Measurements from ENCODE around the gene HEXIM1.

The HEXIM1 gene

DNA sequence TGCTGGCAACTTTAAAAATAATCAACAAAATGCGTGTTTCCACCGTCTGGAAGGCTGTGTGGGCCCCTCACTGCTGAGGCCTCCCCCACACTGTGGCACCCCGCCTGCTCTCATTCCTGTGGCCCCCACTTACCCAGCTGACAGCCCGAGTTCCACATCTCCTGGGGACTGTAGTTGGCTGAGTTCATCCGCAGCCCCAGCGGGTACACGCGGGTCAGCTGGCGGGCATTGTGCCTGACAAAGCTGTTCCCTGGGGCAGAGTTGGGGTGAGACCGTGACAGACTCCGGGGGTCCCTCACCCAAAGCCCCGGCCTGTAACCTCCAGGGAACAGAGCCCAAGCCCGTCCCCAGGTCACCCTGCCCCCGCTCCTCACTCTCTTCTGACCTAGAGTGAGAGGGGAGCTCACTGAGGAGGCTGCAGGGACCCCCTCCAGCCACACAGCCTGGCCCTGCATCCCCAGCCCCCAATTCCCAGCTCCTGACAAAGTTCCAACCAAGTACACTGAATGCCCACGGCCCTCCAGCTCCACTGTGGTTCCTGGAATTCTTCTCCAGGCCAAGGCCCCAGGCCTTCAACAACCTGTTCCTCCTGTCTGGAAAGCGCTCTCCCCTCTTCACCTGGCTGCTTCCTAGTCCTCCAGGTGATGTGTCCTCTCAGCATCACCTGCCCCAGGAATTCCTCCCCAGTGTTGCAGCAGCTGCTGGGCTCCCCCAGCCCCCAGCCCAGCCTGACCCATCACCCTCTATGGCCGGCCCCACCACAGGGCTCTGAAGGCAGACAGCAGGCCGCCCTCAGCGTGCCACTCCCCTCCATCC is 34.0 kb upstream of the HEXIM1 start:
- Histone ChIP-seq H3K4me1 (ENCODE audit: control insufficient read depth, insufficient read depth, low read length, poor library complexity, severe bottlenecking) (peaks cover 11% of the 10 kb centered on the region), H3K36me3 (ENCODE audit: control insufficient read depth, insufficient read depth, low read length) (peaks cover 23% of the 10 kb centered on the region), H3K4me3 (ENCODE audit: extremely low read depth, insufficient read depth, low read length, poor library complexity, severe bottlenecking) (no peak overlapping the region), H3K9me3 (ENCODE audit: control insufficient read depth, low read length) (no peaks in the 10 kb centered on the region), H3K27ac (ENCODE audit: low read depth, low read length, severe bottlenecking) (no peak overlapping the region)
- WGBS, 2 experiments (ENCODE audit: insufficient coverage in 2 of 2), result 91 to 95% methylated on average over 14 to 16 of the region's 19 CpGs

DNA sequence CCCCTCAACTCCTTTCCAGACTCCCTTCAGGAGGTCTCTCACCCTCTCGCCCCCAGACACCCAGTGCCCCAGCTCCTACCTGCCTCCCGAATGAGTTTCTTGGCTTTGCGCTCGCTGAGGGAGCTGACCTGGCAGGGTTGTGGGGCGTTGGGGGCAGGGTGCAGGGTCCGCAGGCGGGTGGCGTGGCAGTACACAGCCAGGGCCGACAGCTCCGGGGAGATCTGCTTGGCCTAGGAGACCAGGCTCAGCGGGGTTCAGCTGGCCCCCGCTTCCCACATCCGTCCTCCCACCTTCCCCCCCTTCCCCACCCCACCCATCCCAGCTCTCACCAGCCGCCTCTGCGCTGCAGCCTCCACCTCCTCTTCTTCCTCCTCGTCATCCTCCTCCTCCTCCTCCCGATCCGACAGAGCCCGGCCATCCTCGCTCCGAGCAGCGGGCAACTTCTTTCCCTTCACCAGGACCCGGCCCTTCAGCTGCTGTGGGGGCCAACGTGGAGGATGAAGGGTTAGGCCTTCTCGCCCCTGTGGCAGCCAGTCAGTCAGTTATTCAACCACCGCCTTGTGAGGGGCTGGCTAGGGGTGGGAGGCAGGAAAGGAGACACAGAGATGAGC is 33.2 kb upstream of the HEXIM1 start:
- Histone ChIP-seq H3K4me1 (ENCODE audit: control insufficient read depth, insufficient read depth, low read length, poor library complexity, severe bottlenecking) (peaks cover 11% of the 10 kb centered on the region), H3K27ac (ENCODE audit: low read depth, low read length, severe bottlenecking) (no peak overlapping the region), H3K9me3 (ENCODE audit: control insufficient read depth, low read length) (no peaks in the 10 kb centered on the region), H3K36me3 (ENCODE audit: control insufficient read depth, insufficient read depth, low read length) (peaks cover 28% of the 10 kb centered on the region), H3K4me3 (ENCODE audit: extremely low read depth, insufficient read depth, low read length, poor library complexity, severe bottlenecking) (no peak overlapping the region)
- WGBS, 2 experiments (ENCODE audit: insufficient coverage in 2 of 2), result 92 to 94% methylated on average over 9 to 14 of the region's 26 CpGs

DNA sequence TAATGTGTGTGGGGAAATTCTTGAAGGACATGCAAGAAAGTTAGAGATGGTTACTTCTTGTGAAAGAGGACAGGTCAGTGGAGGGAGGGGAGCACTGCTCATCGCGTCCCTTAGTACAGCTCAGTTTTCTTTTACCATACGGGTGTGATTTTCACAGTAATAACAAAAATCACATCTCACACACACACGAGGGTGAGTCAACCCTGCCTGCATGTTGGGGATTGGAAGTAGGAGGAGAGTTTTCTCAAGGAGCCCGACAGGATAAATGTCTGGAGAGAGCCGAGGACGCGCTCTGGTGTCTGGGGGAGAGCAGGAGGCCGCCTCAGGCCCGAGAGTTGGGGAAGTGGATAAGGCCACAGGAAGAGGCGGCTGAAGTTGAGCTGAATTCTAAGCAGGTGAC is 32.4 kb upstream of the HEXIM1 start:
- 88 to 94% methylated on average over 6 to 7 of the region's 11 CpGs for WGBS, 2 experiments (ENCODE audit: insufficient coverage in 2 of 2)
- H3K27ac ChIP-seq (ENCODE audit: low read depth, low read length, severe bottlenecking), result no peak overlapping the region
- no peak overlapping the region for H3K4me3 ChIP-seq (ENCODE audit: extremely low read depth, insufficient read depth, low read length, poor library complexity, severe bottlenecking)
- peaks cover 32% of the 10 kb centered on the region for H3K36me3 ChIP-seq (ENCODE audit: control insufficient read depth, insufficient read depth, low read length)
- no peaks in the 10 kb centered on the region for H3K9me3 ChIP-seq (ENCODE audit: control insufficient read depth, low read length)
- H3K4me1 ChIP-seq (ENCODE audit: control insufficient read depth, insufficient read depth, low read length, poor library complexity, severe bottlenecking), result peaks cover 11% of the 10 kb centered on the region

DNA sequence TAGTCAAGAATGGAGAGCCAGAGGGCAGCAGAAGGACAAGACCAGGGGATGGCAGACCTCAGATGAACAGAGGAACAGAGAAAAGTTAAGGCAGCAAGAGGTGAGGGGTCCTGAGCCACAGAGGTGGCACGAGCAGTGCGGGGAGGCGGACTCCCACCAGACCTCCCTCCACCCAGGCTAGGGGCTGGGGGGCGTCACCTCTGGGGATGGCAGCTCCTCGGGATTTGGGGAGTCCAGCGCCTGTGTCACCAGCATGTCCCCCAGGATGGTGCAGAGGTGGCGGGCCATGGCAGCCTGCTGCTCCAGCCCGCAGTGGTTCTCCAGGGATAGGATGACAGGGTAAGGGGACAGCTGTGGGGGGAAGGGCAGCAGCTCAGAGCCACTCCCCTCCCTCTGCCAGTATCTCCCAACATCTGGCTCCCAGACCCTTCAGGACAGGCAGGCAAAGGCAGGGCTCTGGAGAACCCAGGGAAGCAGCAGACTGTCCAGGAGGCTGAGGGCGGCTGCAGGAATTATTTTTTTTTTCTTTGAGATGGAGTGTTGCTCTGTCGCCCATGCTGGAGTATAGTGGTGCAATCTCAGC is 31.8 kb upstream of the HEXIM1 start:
- 82 to 93% methylated on average over 3 to 6 of the region's 10 CpGs for WGBS, 2 experiments (ENCODE audit: insufficient coverage in 2 of 2)
- peaks cover 32% of the 10 kb centered on the region for H3K36me3 ChIP-seq (ENCODE audit: control insufficient read depth, insufficient read depth, low read length)
- no peak overlapping the region for H3K27ac ChIP-seq (ENCODE audit: low read depth, low read length, severe bottlenecking)
- H3K9me3 ChIP-seq (ENCODE audit: control insufficient read depth, low read length), result no peaks in the 10 kb centered on the region
- H3K4me3 ChIP-seq (ENCODE audit: extremely low read depth, insufficient read depth, low read length, poor library complexity, severe bottlenecking), result no peak overlapping the region
- peaks cover 11% of the 10 kb centered on the region for H3K4me1 ChIP-seq (ENCODE audit: control insufficient read depth, insufficient read depth, low read length, poor library complexity, severe bottlenecking)

DNA sequence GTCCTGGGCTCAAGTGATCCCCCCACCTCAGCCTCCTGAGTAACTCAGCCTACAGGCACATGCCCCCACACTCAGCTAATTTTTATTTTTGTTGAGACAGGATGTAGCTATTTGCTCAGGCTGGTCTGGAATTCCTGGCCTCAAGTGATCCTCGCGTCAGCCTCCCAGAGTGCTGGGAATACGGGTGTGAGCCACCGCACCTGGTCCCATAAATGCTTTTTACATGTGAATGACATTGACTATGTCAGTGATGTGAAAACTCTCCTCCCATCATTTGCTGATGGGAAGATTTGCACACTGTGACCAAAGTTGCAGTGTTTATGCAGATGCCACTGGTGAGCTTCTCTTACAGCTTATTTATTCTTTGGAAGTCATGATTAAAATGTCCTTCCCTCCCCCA is 30.9 kb upstream of the HEXIM1 start:
- Histone ChIP-seq H3K36me3 (ENCODE audit: control insufficient read depth, insufficient read depth, low read length) (peaks cover 30% of the 10 kb centered on the region), H3K4me1 (ENCODE audit: control insufficient read depth, insufficient read depth, low read length, poor library complexity, severe bottlenecking) (peaks cover 12% of the 10 kb centered on the region), H3K9me3 (ENCODE audit: control insufficient read depth, low read length) (no peaks in the 10 kb centered on the region), H3K4me3 (ENCODE audit: extremely low read depth, insufficient read depth, low read length, poor library complexity, severe bottlenecking) (no peak overlapping the region), H3K27ac (ENCODE audit: low read depth, low read length, severe bottlenecking) (no peak overlapping the region)
- WGBS, 2 experiments (ENCODE audit: insufficient coverage in 2 of 2), result 95 to 100% methylated on average over 2 to 4 of the region's 4 CpGs

DNA sequence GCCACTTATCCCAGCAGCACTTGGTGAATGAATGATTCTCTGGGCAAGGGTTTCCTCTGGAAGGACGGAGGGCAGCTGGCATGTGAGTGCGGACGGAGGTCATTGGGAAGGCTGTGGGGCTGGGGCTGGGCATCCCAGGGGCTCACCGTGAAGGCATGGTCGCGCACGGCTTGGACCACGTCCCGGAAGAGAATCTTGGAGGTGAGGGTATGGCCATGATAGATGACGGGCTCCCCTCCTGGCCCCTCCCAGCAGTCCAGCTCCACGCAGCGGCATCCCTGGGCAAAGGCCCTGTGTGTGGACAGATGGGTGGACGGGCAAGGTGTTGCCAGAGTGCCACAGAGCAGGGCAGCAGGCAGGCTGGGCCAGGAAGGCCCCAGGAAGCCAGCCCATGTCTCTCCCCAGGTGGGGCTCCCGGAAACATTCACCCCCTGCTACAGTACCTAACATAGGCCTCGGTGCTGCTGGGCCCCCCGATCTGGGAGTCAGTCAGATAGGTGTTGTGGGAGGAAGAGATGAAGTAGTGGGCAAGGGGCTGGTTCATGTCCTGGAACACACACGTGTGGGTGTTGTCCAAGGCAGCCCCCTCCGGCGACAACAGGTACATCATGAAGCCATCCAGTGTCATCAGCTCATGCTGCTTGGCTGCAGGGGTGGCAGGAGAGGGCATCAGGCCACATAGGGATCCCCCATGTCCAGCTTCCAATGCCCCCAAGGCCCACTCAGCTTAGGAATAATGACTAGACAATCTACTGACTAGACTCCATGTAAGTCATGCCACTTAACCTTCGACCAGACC is 30.2 kb upstream of the HEXIM1 start:
- no peak overlapping the region for H3K4me3 ChIP-seq (ENCODE audit: extremely low read depth, insufficient read depth, low read length, poor library complexity, severe bottlenecking)
- 97 to 98% methylated on average over 16 to 19 of the region's 20 CpGs for whole genome bisulfite sequencing, 2 experiments (ENCODE audit: insufficient coverage in 2 of 2)
- H3K36me3 ChIP-seq (ENCODE audit: control insufficient read depth, insufficient read depth, low read length), result peaks cover 23% of the 10 kb centered on the region
- no peaks in the 10 kb centered on the region for H3K9me3 ChIP-seq (ENCODE audit: control insufficient read depth, low read length)
- H3K4me1 ChIP-seq (ENCODE audit: control insufficient read depth, insufficient read depth, low read length, poor library complexity, severe bottlenecking), result peaks cover 19% of the 10 kb centered on the region
- H3K27ac ChIP-seq (ENCODE audit: low read depth, low read length, severe bottlenecking), result no peak overlapping the region

DNA sequence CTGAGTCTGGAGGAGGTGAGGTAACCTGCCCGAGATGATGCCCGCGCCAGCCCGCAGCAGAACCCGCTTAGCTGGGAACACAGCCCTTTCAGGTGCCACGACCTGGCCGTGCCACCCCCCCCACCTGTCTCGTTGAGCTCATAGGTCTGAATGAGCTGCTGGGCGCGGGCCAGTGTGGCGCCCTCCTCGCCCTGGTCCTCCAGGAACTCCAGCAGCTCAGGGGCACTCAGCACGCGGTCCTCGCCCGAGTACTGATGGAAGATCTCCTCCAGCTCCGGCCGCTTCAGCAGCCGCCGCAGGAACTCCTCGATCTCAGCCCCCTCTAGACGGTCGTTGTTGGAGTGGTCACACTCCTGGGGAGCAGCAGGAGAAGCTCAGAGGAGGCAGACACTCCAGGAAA is 29.6 kb upstream of the HEXIM1 start:
- 94 to 95% methylated on average over 12 to 21 of the region's 23 CpGs for WGBS, 2 experiments (ENCODE audit: insufficient coverage in 2 of 2)
- peaks cover 20% of the 10 kb centered on the region for H3K36me3 ChIP-seq (ENCODE audit: control insufficient read depth, insufficient read depth, low read length)
- H3K4me3 ChIP-seq (ENCODE audit: extremely low read depth, insufficient read depth, low read length, poor library complexity, severe bottlenecking), result no peak overlapping the region
- H3K4me1 ChIP-seq (ENCODE audit: control insufficient read depth, insufficient read depth, low read length, poor library complexity, severe bottlenecking), result peaks cover 25% of the 10 kb centered on the region
- H3K27ac ChIP-seq (ENCODE audit: low read depth, low read length, severe bottlenecking), result no peak overlapping the region
- H3K9me3 ChIP-seq (ENCODE audit: control insufficient read depth, low read length), result no peaks in the 10 kb centered on the region

DNA sequence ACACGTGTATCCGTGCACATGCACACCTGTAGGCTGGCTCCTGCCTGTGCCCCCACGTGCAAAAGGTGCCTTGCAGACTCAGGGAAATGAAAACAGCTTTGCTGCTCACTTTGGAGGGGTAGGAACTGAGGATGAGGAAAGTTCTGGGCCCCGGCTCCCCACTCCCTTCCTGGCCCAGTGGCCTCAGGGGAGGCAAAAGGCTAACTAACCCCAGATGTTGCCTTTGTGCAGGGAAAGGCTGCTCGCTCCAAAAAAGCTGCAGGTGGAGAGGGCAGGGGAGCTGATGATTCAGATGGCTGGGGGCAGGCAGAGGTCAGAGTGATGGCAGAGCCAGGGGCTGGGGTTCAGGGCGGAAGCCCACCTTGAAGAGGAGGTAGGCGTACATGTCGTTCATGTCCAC is 28.3 kb upstream of the HEXIM1 start:
- peaks cover 37% of the 10 kb centered on the region for H3K4me1 ChIP-seq (ENCODE audit: control insufficient read depth, insufficient read depth, low read length, poor library complexity, severe bottlenecking)
- no peak overlapping the region for H3K4me3 ChIP-seq (ENCODE audit: extremely low read depth, insufficient read depth, low read length, poor library complexity, severe bottlenecking)
- no peaks in the 10 kb centered on the region for H3K9me3 ChIP-seq (ENCODE audit: control insufficient read depth, low read length)
- no peak overlapping the region for H3K27ac ChIP-seq (ENCODE audit: low read depth, low read length, severe bottlenecking)
- 88 to 96% methylated on average over 5 to 8 of the region's 8 CpGs for WGBS, 2 experiments (ENCODE audit: insufficient coverage in 2 of 2)
- peaks cover 20% of the 10 kb centered on the region for H3K36me3 ChIP-seq (ENCODE audit: control insufficient read depth, insufficient read depth, low read length)

DNA sequence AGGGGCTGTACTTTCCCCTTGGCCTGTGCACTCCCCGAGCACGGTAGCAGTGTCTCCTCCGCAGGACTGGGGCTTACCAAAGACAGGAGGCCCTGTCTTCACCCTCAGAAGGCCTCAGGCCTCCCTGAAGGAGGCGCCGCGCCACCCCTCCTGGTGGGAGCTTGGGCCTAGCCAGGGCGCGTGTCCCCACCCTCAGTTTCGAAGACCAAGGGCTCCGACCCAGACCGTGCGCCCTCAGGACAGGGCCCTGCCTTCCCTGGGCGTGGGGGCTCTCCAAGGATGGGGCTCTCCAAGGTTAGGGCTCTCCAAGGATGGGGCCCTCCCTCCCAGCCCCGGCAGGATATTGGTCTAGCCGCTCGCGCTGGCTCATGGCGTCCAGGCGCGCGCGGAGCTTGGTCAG is 27.7 kb upstream of the HEXIM1 start:
- no peak overlapping the region for H3K27ac ChIP-seq (ENCODE audit: low read depth, low read length, severe bottlenecking)
- peaks cover 20% of the 10 kb centered on the region for H3K36me3 ChIP-seq (ENCODE audit: control insufficient read depth, insufficient read depth, low read length)
- WGBS, 2 experiments (ENCODE audit: insufficient coverage in 2 of 2), result 92 to 95% methylated on average over 22 of the region's 22 CpGs
- no peaks in the 10 kb centered on the region for H3K9me3 ChIP-seq (ENCODE audit: control insufficient read depth, low read length)
- peaks cover 40% of the 10 kb centered on the region for H3K4me1 ChIP-seq (ENCODE audit: control insufficient read depth, insufficient read depth, low read length, poor library complexity, severe bottlenecking)
- no peak overlapping the region for H3K4me3 ChIP-seq (ENCODE audit: extremely low read depth, insufficient read depth, low read length, poor library complexity, severe bottlenecking)

DNA sequence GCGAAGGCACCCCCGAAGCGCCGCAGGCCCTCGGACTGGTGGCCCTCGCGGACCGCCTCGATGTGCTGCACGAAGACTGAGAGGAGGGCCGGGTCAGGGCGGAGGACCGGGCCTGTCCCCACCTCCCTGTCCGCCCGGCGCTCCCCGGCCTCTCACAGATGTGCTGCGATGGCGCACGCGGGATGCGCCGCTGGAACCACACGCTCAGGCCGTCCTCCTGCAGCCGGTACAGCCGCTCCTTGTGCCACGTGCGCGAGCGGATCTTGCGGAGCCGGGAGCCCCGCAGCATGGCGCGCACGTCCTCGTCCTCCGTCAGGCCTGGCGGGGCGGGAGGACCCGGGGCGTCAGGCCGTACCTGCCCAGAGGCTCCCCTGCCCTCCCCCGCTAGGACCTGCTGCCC is 27.2 kb upstream of the HEXIM1 start:
- Histone ChIP-seq H3K4me1 (ENCODE audit: control insufficient read depth, insufficient read depth, low read length, poor library complexity, severe bottlenecking) (peaks cover 36% of the 10 kb centered on the region), H3K4me3 (ENCODE audit: extremely low read depth, insufficient read depth, low read length, poor library complexity, severe bottlenecking) (no peak overlapping the region)
- 96 to 97% methylated on average over 44 to 45 of the region's 45 CpGs for WGBS, 2 experiments (ENCODE audit: insufficient coverage in 2 of 2)

More for the DNA sequence above, 27.2 kb upstream of the HEXIM1 start:
- Histone ChIP-seq H3K36me3 (ENCODE audit: control insufficient read depth, insufficient read depth, low read length) (peaks cover 20% of the 10 kb centered on the region), H3K9me3 (ENCODE audit: control insufficient read depth, low read length) (no peaks in the 10 kb centered on the region), H3K27ac (ENCODE audit: low read depth, low read length, severe bottlenecking) (no peak overlapping the region)

Data from mesodermal cell (in vitro differentiated cells).